ENCODE measurements around the gene TCF20.

TCF20 gene

DNA sequence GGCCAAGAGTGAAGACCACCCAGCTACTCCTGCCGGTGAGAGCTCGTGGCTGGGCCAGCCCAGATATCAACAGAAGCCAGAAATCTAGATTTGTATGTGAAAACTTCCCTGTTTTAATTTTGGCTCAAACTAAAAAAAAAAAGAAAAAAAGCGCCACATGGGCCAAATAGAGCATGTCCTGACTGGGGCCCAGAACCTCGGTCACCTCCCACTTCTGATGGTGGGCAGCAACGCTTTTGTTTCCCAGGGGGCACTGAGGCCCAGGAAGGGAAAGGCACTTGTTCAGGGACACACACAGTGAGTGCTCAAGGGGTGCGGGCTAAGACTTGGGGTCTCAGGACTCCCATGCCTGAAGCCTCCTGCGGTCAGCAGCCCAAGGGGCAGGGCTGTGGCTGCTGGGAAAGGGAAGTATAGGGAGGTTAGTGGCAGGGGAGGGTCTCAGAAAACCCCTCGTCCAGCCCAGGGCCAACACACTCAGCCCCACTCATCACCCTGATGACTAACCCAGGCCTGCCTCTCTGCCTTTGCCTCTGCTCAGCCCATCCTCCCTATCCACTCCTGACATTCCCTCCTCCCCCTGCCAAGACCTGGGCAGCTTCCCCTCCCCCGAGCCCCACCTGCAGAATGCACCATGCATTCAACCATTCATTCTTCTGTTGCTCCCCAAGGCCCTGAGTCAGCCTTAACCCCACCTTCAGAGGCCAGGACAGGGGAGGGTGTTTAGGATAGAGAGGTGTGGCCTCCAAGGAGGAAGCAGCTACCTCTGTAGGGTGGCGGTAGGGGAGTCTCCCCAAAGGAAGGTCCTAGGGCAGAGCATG lies 30.0 kb upstream of the TCF20 start:
- Histone ChIP-seq H3K27me3 (ENCODE audit: insufficient read depth, low read length, poor library complexity, severe bottlenecking) (no peaks in the 10 kb centered on the region), H4K20me1 (ENCODE audit: insufficient read depth, low read length, poor library complexity, severe bottlenecking) (no peaks in the 10 kb centered on the region), H3F3A (ENCODE audit: low read depth) (peaks cover 4% of the 10 kb centered on the region), H3K79me2 (ENCODE audit: insufficient read depth, low read length) (peaks cover 21% of the 10 kb centered on the region), H2AFZ (ENCODE audit: low read length) (no peak overlapping the region), H3K9me2 (replicated peaks; ENCODE audit: low read depth, low read length) (no peaks in the 10 kb centered on the region), H3K4me3 (ENCODE audit: low read length, poor library complexity, severe bottlenecking) (peak overlapping the region; percentile 75), H3K4me2 (ENCODE audit: low read depth, low read length, poor library complexity, severe bottlenecking) (peak overlapping the region; percentile 98), H3K4me1 (ENCODE audit: insufficient read depth, low read length, poor library complexity, severe bottlenecking) (peaks cover 64% of the 10 kb centered on the region), H3K9ac (ENCODE audit: low read depth, low read length, poor library complexity, severe bottlenecking) (peak overlapping the region; percentile 93), H3K9me3 (ENCODE audit: insufficient read depth, low read depth, low read length) (no peaks in the 10 kb centered on the region), H3K36me3 (ENCODE audit: insufficient read depth, low read length) (no peaks in the 10 kb centered on the region)
- TF ChIP-seq, protein P1, sequence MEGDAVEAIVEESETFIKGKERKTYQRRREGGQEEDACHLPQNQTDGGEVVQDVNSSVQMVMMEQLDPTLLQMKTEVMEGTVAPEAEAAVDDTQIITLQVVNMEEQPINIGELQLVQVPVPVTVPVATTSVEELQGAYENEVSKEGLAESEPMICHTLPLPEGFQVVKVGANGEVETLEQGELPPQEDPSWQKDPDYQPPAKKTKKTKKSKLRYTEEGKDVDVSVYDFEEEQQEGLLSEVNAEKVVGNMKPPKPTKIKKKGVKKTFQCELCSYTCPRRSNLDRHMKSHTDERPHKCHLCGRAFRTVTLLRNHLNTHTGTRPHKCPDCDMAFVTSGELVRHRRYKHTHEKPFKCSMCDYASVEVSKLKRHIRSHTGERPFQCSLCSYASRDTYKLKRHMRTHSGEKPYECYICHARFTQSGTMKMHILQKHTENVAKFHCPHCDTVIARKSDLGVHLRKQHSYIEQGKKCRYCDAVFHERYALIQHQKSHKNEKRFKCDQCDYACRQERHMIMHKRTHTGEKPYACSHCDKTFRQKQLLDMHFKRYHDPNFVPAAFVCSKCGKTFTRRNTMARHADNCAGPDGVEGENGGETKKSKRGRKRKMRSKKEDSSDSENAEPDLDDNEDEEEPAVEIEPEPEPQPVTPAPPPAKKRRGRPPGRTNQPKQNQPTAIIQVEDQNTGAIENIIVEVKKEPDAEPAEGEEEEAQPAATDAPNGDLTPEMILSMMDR (conservative IDR thresholded peaks at IDR 0.05; ENCODE audit: low read length): no peak
- no peak for TF ChIP-seq EZH2phosphoT487 (IDR thresholded peaks at IDR 0.05; ENCODE audit: borderline replicate concordance)

DNA sequence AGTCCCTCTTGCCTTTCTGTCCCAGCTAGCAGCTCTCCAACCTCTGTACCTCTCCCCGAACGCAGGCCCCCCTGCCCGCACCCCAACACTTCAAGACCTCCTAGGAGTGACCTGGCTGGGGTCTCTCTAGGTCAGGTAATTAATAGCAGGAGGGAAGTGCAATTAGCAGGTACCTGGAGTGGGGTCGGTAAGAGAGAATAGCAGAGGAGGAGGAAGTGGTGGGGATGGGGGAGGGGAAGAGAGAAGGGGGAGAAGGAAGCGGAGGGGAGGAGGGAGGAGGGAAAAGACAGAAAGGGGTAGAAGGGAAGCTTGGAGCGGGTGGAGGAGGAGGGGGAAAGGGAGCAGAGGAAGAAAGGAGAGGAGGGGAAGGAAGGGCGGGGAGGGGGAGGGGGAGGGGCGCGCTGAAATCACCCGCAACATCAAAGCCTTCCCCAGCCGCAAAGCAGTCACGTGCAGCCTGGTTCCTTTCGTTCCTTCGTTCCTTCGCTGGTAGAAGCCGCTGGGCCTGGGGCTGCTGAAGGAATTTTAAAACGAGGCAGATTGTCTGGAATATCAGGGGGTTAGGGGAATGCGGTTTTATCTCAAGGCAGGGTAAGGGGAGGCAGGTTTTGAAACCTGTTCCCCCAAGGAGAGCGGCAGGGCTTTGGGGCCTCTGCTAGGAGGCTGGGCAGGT lies 29.3 kb upstream of the TCF20 start:
- Histone ChIP-seq H4K20me1 (ENCODE audit: insufficient read depth, low read length, poor library complexity, severe bottlenecking) (no peaks in the 10 kb centered on the region), H3K4me2 (ENCODE audit: low read depth, low read length, poor library complexity, severe bottlenecking) (peak overlapping the region; percentile 98), H3K27me3 (ENCODE audit: insufficient read depth, low read length, poor library complexity, severe bottlenecking) (no peaks in the 10 kb centered on the region), H3K9ac (ENCODE audit: low read depth, low read length, poor library complexity, severe bottlenecking) (peak overlapping the region; percentile 93), H3K9me2 (replicated peaks; ENCODE audit: low read depth, low read length) (no peaks in the 10 kb centered on the region), H3K9me3 (ENCODE audit: insufficient read depth, low read depth, low read length) (no peaks in the 10 kb centered on the region), H3K36me3 (ENCODE audit: insufficient read depth, low read length) (no peaks in the 10 kb centered on the region), H3F3A (ENCODE audit: low read depth) (peaks cover 4% of the 10 kb centered on the region), H3K4me1 (ENCODE audit: insufficient read depth, low read length, poor library complexity, severe bottlenecking) (peaks cover 66% of the 10 kb centered on the region), H3K79me2 (ENCODE audit: insufficient read depth, low read length) (peaks cover 21% of the 10 kb centered on the region), H3K4me3 (ENCODE audit: low read length, poor library complexity, severe bottlenecking) (peak overlapping the region; percentile 75), H2AFZ (ENCODE audit: low read length) (no peak overlapping the region)
- TF ChIP-seq, protein P1 (conservative IDR thresholded peaks at IDR 0.05; ENCODE audit: low read length): no peak
- no peak for TF ChIP-seq EZH2phosphoT487 (IDR thresholded peaks at IDR 0.05; ENCODE audit: borderline replicate concordance)

DNA sequence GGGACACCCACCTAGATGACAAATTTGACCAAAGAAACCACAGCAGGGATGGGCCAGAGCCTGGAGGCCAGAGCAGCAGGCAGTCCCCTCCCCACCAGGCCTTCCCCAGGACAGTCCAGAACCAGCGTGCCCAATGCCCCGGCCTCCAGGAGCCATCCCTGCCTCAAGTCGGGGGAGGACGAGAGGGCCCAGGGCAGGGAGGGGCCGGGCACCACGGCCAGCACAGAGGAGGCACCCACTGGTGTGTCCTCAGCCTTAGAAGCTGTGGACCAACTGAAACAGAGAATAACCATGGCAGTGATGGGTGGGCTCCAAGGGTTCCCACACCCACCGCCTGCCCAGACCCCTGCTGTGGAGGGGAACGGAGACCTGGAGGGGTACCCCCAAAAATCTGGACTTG lies 28.3 kb upstream of the TCF20 start:
- H3F3A ChIP-seq (ENCODE audit: low read depth): peaks cover 4% of the 10 kb centered on the region
- TF ChIP-seq, protein P1 (conservative IDR thresholded peaks at IDR 0.05; ENCODE audit: low read length): no peak
- TF ChIP-seq EZH2phosphoT487 (IDR thresholded peaks at IDR 0.05; ENCODE audit: borderline replicate concordance): no peak
- no peaks in the 10 kb centered on the region for H3K36me3 ChIP-seq (ENCODE audit: insufficient read depth, low read length)
- H3K4me1 ChIP-seq (ENCODE audit: insufficient read depth, low read length, poor library complexity, severe bottlenecking): peaks cover 72% of the 10 kb centered on the region
- H3K27me3 ChIP-seq (ENCODE audit: insufficient read depth, low read length, poor library complexity, severe bottlenecking): no peaks in the 10 kb centered on the region
- no peak overlapping the region for H3K9ac ChIP-seq (ENCODE audit: low read depth, low read length, poor library complexity, severe bottlenecking)
- H2AFZ ChIP-seq (ENCODE audit: low read length): no peak overlapping the region
- H3K4me3 ChIP-seq (ENCODE audit: low read length, poor library complexity, severe bottlenecking): no peak overlapping the region
- H4K20me1 ChIP-seq (ENCODE audit: insufficient read depth, low read length, poor library complexity, severe bottlenecking): peaks cover 5% of the 10 kb centered on the region
- no peaks in the 10 kb centered on the region for H3K9me2 ChIP-seq (replicated peaks; ENCODE audit: low read depth, low read length)
- no peaks in the 10 kb centered on the region for H3K9me3 ChIP-seq (ENCODE audit: insufficient read depth, low read depth, low read length)
- peaks cover 21% of the 10 kb centered on the region for H3K79me2 ChIP-seq (ENCODE audit: insufficient read depth, low read length)
- no peak overlapping the region for H3K4me2 ChIP-seq (ENCODE audit: low read depth, low read length, poor library complexity, severe bottlenecking)

All from Loucy (cell line).